ENCODE results near the gene UBR2. TPM values are rescaled to one million over a fixed set of nuclear protein-coding genes. Genes with fewer than 3 reads are reported as not detected.

UBR2 gene
- total and polyA plus RNA-seq, 2 of the 13 experiments (the other 11 are each of a cell fraction or from before 2014, with no cell fraction given), result 17.6 to 29.3 TPM

- Histone ChIP-seq H3K4me3 (replicated peaks in 1 of 3; ENCODE audit: insufficient read depth in 1 of 3, low read depth in 2 of 3, low read length in 3 of 3) (no peak overlapping the region), H3K27ac (ENCODE audit: extremely low read length, insufficient read depth, low read length) (no peak overlapping the region), H3K36me3 (replicated peaks in 1 of 2; ENCODE audit: control insufficient read depth in 1 of 2, insufficient read depth in 2 of 2, low read length in 2 of 2) (no peaks in the 10 kb centered on the region), H3K4me2 (ENCODE audit: low read depth, low read length) (peak overlapping the region; percentile 53), H2AFZ (ENCODE audit: low read length) (no peak overlapping the region), H3K27me3 (ENCODE audit: control insufficient read depth in 1 of 2, insufficient read depth in 2 of 2, low read length in 2 of 2) (no peaks in the 10 kb centered on the region), H3K4me1 (ENCODE audit: insufficient read depth, low read length) (peaks cover 20% of the 10 kb centered on the region), H3K9ac (ENCODE audit: insufficient read depth, low read depth, low read length) (no peak overlapping the region), H3K9me3 (ENCODE audit: low read length) (no peaks in the 10 kb centered on the region), H3K79me2 (ENCODE audit: insufficient read depth, low read length) (no peaks in the 10 kb centered on the region), H4K20me1 (ENCODE audit: insufficient read depth, low read length) (no peaks in the 10 kb centered on the region)
- CTCF ChIA-PET (ENCODE audit: low intra/inter-chr PET ratio, low total read pairs), result interaction anchor here (1.3 to 1.9 kb wide), 3 partner anchors 65 to 172 kb away, joined by 5 to 29 read pairs (median 12); no protein-coding TSS in a partner anchor
- WGBS (ENCODE audit: low lambda C conversion rate), result 86% methylated on average over 52 of the region's 52 CpGs
- ATAC-seq (peak; percentile 36), DNase-seq (ENCODE audit: low spot score) (no peak), FAIRE-seq (no peak)
- POLR2A ChIA-PET, result interaction anchor here (1.3 to 2.4 kb wide), 3 partner anchors 19 to 66 kb away, joined by 4 to 14 read pairs (median 5); partner anchors contain the start of gene TBCC
- intact Hi-C loops (cut with micrococcal nuclease; ENCODE audit: unreplicated experiment), result loop anchor here (5.0 kb wide), 1 partner anchor 165 kb away; a partner anchor contains a TSS
- in situ Hi-C loops (cut with HindIII; ENCODE audit: extremely low pct_ligation_motif_present, low pct_unique_long_range_greater_than_20kb), result loop anchor here (5.0 kb wide), 1 partner anchor 65 kb away; no protein-coding TSS in a partner anchor
- TF ChIP-seq ZNF687 (CRISPR knock-in tag; IDR thresholded peaks at IDR 0.05), result peak; percentile 17; the same call in 1 of the 2 replicates
- no peak for TF ChIP-seq ZNF501 (CRISPR knock-in tag; IDR thresholded peaks at IDR 0.05)
- TF ChIP-seq, protein P1, sequence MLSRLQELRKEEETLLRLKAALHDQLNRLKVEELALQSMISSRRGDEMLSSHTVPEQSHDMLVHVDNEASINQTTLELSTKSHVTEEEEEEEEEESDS (CRISPR knock-in tag; IDR thresholded peaks at IDR 0.05; ENCODE audit: borderline replicate concordance), result no peak
- peak; percentile 15; the same call in 1 of the 2 replicates for TF ChIP-seq GABPB1 (CRISPR knock-in tag; IDR thresholded peaks at IDR 0.05)
- no peak for TF ChIP-seq MYPOP (CRISPR knock-in tag; IDR thresholded peaks at IDR 0.05)
- 0 out of 2 replicates have a peak, but pooled peaks have one; percentile 10 for TF ChIP-seq KMT2A (CRISPR knock-in tag; IDR thresholded peaks at IDR 0.05)
- 0 out of 2 replicates have a peak, but pooled peaks have one; percentile 19 for TF ChIP-seq ZBTB38 (CRISPR knock-in tag; IDR thresholded peaks at IDR 0.05)
- no peak for TF ChIP-seq LBX2 (CRISPR knock-in tag; IDR thresholded peaks at IDR 0.05; ENCODE audit: borderline replicate concordance)
- TF ChIP-seq ZNF576 (CRISPR knock-in tag; IDR thresholded peaks at IDR 0.05), result no peak
- no peak for TF ChIP-seq ZNF432 (CRISPR knock-in tag; IDR thresholded peaks at IDR 0.05; ENCODE audit: borderline replicate concordance)
- TF ChIP-seq NFATC3 (CRISPR knock-in tag; IDR thresholded peaks at IDR 0.05), result no peak
- no TSS peak for BruUV-seq (replicated peaks)
Observed at GRCh38 chr6:42727087-42727611, 163.3 kb downstream of the UBR2 start.
